PC-9 (cell line): Measurements from ENCODE around the gene PTPRR. TPM values are rescaled to one million over a fixed set of nuclear protein-coding genes. Genes with fewer than 3 reads are reported as not detected.

Experiments used
- BruUV-seq: library from RNA; stranded (reverse); fragments of 400-500 nt; replicated peaks from 2 replicates; lab custom pipeline; 2021; lab: Mats Ljungman, UMichigan
- CTCF ChIA-PET: fragments of 300-600 bp; sonication (Branson Sonifier 250); formaldehyde crosslinking; loops from one replicate; lab custom pipeline; 2022; ENCODE audit warnings: antibody characterized with exemption; lab: Charles Lee
- POLR2A ChIA-PET: fragments of 300-600 bp; sonication (Branson Sonifier 250); formaldehyde crosslinking; loops from one replicate; lab custom pipeline; 2022; ENCODE audit warnings: antibody characterized with exemption; ENCODE audit not compliant: unreplicated experiment; lab: Charles Lee
- DNase-seq, 2 experiments: peaks; one replicate each; pipeline versions ENCODE4 v3.0.0 to v3.0.0-alpha.2; 2015 to 2022; ENCODE audit warnings: mixed read lengths in 1 of 2
- H2AFZ ChIP-seq: fragments of 200-600 bp; sonication (generic); 2 replicates; pipeline ENCODE4 v1.8.1; 2017; ENCODE audit warnings: antibody characterized with exemption
- H3F3A ChIP-seq: fragments of 200-600 bp; sonication (generic); 2 replicates; pipeline ENCODE4 v1.8.1; 2017; ENCODE audit warnings: antibody characterized with exemption, mild to moderate bottlenecking, low read depth; ENCODE audit not compliant: insufficient read depth
- H3K27ac ChIP-seq: fragments of 200-600 bp; sonication (generic); 2 replicates; pipeline ENCODE4 v1.6.1; 2016; ENCODE audit warnings: mixed run types
- H3K27me3 ChIP-seq: fragments of 200-600 bp; sonication (generic); 2 replicates; pipeline ENCODE4 v1.6.1; 2016; ENCODE audit warnings: low read depth, mixed run types; ENCODE audit not compliant: insufficient read depth
- H3K36me3 ChIP-seq: fragments of 200-600 bp; sonication (generic); 2 replicates; pipeline ENCODE4 v1.6.1; 2016; ENCODE audit warnings: low read depth, mixed run types
- H3K4me1 ChIP-seq: fragments of 200-600 bp; sonication (generic); replicated peaks from 2 replicates; pipeline ENCODE4 v1.6.1; 2016; ENCODE audit warnings: mixed run types; ENCODE audit not compliant: insufficient read depth
- H3K4me2 ChIP-seq: fragments of 200-600 bp; sonication (generic); 2 replicates; pipeline ENCODE4 v1.6.1; 2017; ENCODE audit warnings: mixed run types
- H3K4me3 ChIP-seq: fragments of 200-600 bp; sonication (generic); 2 replicates; pipeline ENCODE4 v1.6.1; 2016; ENCODE audit warnings: mixed run types
- H3K79me2 ChIP-seq: fragments of 200-600 bp; sonication (generic); 2 replicates; pipeline ENCODE4 v1.6.1; 2017; ENCODE audit warnings: low read depth, mixed run types
- H3K9me2 ChIP-seq: fragments of 200-600 bp; sonication (generic); 2 replicates; pipeline ENCODE4 v1.8.1; 2017; ENCODE audit warnings: mild to moderate bottlenecking; ENCODE audit not compliant: insufficient read depth
- H3K9me3 ChIP-seq: fragments of 200-600 bp; sonication (generic); 2 replicates; pipeline ENCODE4 v1.8.1; 2016; ENCODE audit warnings: low read depth; ENCODE audit not compliant: insufficient read depth
- H4K20me1 ChIP-seq: fragments of 200-600 bp; sonication (generic); 2 replicates; pipeline ENCODE4 v1.8.1; 2017; ENCODE audit not compliant: insufficient read depth
- EZH2 ChIP-seq: fragments of 200-600 bp; sonication (generic); IDR thresholded peaks from 2 replicates; pipeline ENCODE4 v1.8.0; 2017; ENCODE audit warnings: antibody characterized with exemption, low read depth
- intact Hi-C: fragments of 100-400 bp; cut with micrococcal nuclease; formaldehyde crosslinking; loops from one replicate; pipeline ENCODE4 v1.10.0; 2022; ENCODE audit not compliant: unreplicated experiment
- total RNA-seq: library from RNA; stranded (reverse); gene quantifications from 2 replicates; pipeline ENCODE4 v1.2.3, GENCODE V29; 2021
- TF ChIP-seq, protein P1 (sequence below): fragments of 200-600 bp; sonication (generic); conservative IDR thresholded peaks from 2 replicates; pipeline ENCODE4 v1.6.1; 2017; ENCODE audit warnings: mixed run types, antibody characterized with exemption, mild to moderate bottlenecking, moderate library complexity

The PTPRR gene
- total RNA-seq, 1 experiment from 2014 or later = 12.2 TPM

DNA sequence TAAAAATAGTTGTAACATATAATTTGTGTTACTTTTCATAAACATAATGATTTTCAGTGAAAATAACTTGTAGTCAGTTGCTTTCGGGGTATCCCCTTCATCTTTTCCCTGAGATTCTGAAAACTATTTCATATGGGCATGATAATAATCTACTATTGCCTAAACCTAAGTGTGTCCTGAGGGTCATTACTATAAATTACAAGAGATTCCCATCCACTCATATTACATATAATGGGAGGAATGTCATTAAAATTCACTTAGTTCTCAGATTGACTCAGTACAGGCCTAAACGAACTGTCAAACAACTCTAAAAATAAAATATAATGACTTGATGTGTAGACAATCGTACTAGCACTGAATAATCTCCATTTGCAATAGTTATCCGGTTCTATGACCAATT, 72.7 kb downstream of the PTPRR start:
- Histone ChIP-seq H3K27ac (no peak overlapping the region), H3K9me2 (no peaks in the 10 kb centered on the region)
- intact Hi-C loops = loop anchor here (5.0 kb wide), 2 partner anchors 164 to 971 kb away; no protein-coding TSS in a partner anchor

DNA sequence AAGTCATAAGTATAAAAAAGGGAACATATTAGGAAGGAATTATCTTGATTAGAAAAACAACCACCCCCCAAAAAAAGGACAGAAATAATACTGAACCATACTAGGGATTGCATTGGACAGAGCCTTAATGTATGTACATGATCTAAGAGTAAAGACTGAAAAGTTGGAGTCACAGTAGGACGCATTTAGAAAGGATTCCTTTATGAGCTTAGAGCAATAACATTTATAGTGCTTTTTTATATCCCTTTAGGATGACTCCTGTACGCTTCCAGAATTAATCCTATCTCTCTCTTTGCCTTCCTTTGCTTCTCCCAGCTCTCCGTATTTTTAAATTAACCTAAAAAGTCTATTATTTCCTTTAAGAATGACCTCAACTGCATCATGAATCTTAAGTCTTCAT, 75.3 kb downstream of the PTPRR start:
- Histone ChIP-seq H3K79me2 (no peaks in the 10 kb centered on the region), H3K4me1 (0 out of 2 replicates have a peak, but pooled peaks cover 5% of the 10 kb centered on the region), H3K4me3 (no peak overlapping the region), H3K27ac (no peak overlapping the region), H3K9me2 (no peaks in the 10 kb centered on the region), H3K4me2 (no peak overlapping the region), H3F3A (no peaks in the 10 kb centered on the region), H3K27me3 (no peaks in the 10 kb centered on the region), H4K20me1 (no peaks in the 10 kb centered on the region), H3K9me3 (no peaks in the 10 kb centered on the region), H3K36me3 (no peaks in the 10 kb centered on the region), H2AFZ (no peak overlapping the region)
- CTCF ChIA-PET = no interaction called here
- TF ChIP-seq, protein P1, sequence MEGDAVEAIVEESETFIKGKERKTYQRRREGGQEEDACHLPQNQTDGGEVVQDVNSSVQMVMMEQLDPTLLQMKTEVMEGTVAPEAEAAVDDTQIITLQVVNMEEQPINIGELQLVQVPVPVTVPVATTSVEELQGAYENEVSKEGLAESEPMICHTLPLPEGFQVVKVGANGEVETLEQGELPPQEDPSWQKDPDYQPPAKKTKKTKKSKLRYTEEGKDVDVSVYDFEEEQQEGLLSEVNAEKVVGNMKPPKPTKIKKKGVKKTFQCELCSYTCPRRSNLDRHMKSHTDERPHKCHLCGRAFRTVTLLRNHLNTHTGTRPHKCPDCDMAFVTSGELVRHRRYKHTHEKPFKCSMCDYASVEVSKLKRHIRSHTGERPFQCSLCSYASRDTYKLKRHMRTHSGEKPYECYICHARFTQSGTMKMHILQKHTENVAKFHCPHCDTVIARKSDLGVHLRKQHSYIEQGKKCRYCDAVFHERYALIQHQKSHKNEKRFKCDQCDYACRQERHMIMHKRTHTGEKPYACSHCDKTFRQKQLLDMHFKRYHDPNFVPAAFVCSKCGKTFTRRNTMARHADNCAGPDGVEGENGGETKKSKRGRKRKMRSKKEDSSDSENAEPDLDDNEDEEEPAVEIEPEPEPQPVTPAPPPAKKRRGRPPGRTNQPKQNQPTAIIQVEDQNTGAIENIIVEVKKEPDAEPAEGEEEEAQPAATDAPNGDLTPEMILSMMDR = no peak
- no peak for TF ChIP-seq EZH2
- DNase-seq = no peak
- BruUV-seq = no TSS peak
- POLR2A ChIA-PET = no interaction called here
- intact Hi-C loops = loop anchor here (5.0 kb wide), 2 partner anchors 167 to 968 kb away; no protein-coding TSS in a partner anchor

More for the DNA sequence above, 72.7 kb downstream of the PTPRR start:
- Histone ChIP-seq H3K4me1 (no peaks in the 10 kb centered on the region), H3K27me3 (no peaks in the 10 kb centered on the region), H3K36me3 (no peaks in the 10 kb centered on the region), H3K4me3 (no peak overlapping the region), H3K79me2 (no peaks in the 10 kb centered on the region), H3K9me3 (no peaks in the 10 kb centered on the region), H3F3A (no peaks in the 10 kb centered on the region), H2AFZ (no peak overlapping the region), H4K20me1 (no peaks in the 10 kb centered on the region), H3K4me2 (no peak overlapping the region)
- no peak for TF ChIP-seq EZH2
- TF ChIP-seq, protein P1 = no peak
- ChIA-PET CTCF (no interaction called here), POLR2A (no interaction called here)
- DNase-seq = no peak
- no TSS peak for BruUV-seq

DNA sequence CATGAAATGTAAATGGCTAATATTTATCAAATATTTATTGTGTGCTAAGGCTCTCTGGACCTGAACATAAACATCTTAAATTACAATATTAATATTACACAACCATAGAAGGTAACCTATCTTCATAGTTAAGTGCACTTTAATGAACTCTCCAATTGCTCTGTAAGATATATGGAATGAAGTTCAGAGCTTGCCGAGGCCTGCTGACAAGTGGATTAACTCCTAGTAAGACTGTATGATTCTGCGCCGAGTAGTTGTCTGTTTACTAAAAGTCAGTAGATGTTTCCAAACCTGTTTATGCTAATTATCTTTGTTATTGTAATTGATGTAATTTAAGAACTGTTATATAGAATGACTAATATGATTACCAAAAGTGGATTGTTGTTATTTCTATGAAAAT, 77.2 kb downstream of the PTPRR start:
- no peaks in the 10 kb centered on the region for H3F3A ChIP-seq
- DNase-seq = no peak
- ChIA-PET POLR2A (no interaction called here), CTCF (no interaction called here)
- no peak for TF ChIP-seq EZH2
- TF ChIP-seq, protein P1 = no peak
- no peak overlapping the region for H2AFZ ChIP-seq
- intact Hi-C loops = no loop called here
- no peak overlapping the region for H3K4me2 ChIP-seq
- no peaks in the 10 kb centered on the region for H4K20me1 ChIP-seq
- H3K36me3 ChIP-seq = no peaks in the 10 kb centered on the region
- no peaks in the 10 kb centered on the region for H3K27me3 ChIP-seq
- no peak overlapping the region for H3K27ac ChIP-seq
- H3K9me3 ChIP-seq = no peaks in the 10 kb centered on the region
- no peaks in the 10 kb centered on the region for H3K79me2 ChIP-seq
- 0 out of 2 replicates have a peak, but pooled peaks cover 5% of the 10 kb centered on the region for H3K4me1 ChIP-seq
- no TSS peak for BruUV-seq
- H3K4me3 ChIP-seq = no peak overlapping the region
- no peaks in the 10 kb centered on the region for H3K9me2 ChIP-seq
